HG03439 (cell line): ENCODE data around the gene SYNC.

Experiments used
- ATAC-seq: cut with Tn5 transposase; IDR thresholded peaks from one replicate; pipeline ENCODE4 v1.9.1; 2021; ENCODE audit warnings: mild to moderate bottlenecking, moderate library complexity; ENCODE audit not compliant: unreplicated experiment

The SYNC gene

DNA sequence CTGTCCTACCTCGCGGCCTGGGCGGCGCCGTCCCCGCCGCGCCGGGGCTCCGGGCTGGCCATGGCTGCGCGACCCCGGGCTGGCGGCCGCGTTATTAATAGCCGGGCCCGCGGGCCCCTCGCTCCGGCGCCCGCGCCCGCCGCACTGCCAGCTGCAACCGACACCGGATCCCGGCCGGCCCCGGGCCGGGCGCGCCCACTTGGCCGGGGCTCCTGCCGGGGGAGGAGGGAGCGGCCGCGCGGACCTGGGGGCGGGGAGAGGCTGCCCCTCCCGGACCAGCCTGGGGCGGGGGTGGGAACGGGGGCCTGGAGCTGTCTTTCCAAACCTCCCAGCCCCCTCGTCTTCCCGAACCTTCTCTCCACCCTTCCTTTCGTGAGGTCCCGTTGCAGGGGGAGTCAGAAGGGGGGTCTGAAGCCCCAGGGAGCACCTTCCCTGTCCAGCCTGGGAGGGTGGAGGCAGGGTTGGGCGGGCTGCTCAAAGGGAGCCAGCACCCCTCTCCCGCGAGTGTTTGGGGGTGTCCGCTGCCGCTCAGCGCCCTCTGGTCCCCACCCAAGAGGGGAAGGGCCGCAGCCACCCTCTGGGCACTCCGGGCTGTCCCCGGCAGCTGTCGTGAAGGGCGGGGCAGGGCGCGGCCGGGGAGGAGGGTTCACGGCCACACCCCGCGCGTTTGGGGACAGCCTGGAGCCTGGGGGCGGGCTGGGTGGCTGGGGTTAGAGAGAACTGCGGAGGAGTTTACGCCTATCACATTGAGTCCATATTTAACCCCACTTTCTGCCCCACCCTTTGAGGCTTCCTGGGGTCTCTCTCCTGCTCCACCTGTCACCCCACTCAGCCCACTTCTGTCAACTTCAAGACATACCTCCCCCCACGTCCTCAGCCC is at the start of gene SYNC:
SYNC (minus strand) TSS at position 172 of the 880 bp plus-strand sequence; CDS start at position 62, 110 bp downstream.
- ATAC-seq: no peak

GRCh38 chr1:32749771-32750170 is 47.2 kb upstream of the SYNC start:
- ATAC-seq: no peak

DNA sequence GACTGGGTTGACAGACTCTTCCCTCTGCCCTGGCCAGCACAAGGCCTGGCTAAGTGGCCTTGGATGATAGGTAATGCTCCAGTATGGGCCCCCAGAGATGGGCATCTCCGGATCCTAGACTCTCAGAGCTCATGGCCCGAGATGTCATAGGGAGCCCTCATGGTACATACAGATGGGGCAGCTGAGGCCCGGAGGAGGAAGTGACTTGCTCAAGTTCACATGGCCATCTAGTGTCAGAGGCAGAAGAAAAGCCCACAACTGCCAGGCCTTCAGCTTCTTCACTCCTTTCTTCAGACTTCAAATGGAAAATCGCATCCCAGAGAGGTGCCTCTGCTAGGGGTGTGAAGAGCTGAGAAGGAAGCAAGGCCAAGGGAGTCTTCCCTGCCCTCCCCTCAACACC is 46.8 kb upstream of the SYNC start:
- ATAC-seq: no peak

DNA sequence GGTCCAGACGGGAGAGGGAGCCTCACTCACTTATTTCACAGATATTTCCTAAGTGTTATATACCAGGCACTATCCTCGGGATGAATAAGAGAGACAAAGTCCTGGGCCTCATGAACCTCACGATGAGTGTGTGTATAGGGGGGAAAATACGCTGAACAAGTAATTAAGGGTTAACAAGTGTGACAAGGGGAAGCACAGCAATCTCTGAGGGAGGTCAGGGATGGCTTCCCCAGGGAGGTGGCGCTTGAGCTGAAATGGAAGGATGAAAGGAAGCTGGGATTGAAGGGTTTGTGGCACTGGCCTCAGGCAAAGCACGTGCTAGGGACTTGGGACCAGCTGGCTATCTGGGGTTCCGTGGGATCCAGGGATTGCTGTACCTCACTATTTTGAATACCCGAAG is 46.4 kb upstream of the SYNC start:
- no peak for ATAC-seq

DNA sequence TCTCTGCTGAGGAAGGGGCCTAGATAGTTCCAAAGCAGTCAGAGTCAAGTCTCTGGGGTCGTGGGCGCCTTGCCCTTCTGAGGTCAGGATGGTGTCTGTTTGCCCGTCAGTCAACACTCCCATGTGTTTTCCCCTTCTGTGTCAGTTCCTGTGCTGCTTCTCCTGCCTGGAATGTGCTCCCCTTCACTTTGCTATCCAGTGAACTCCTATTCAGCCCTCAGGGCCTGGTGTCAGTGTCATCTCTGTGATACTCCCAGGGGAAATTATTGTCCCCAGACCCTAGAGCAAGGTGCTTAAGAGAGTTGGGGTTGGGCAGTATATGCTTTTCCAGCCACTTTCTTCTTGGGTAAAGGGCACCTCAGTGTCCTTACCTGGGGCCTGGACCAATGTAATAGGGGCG is 45.8 kb upstream of the SYNC start:
- no peak for ATAC-seq

DNA sequence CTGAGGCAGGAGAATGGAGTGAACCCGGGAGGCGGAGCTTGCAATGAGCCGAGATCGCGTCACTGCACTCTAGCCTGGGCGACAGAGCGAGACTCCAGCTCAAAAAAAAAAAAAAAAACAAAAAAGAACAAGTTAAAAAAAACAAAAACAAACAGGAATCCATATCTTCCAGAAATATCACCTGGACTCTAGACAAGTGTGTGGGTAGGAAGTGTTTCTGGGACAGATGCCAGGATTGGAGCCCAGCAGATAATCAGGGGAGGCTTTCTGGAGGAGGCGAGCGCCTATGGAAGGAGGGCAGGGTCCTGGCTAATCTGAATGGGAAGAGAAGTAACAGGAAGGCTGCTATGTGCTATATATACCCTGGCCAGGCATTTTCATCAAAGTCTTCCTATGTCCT is 43.6 kb upstream of the SYNC start:
- no peak for ATAC-seq

- ATAC-seq: no peak
Measured at GRCh38 chr1:32744071-32744425, 41.5 kb upstream of the SYNC start.

GRCh38 chr1:32743380-32744070 is 41.0 kb upstream of the SYNC start:
- no peak for ATAC-seq

GRCh38 chr1:32742956-32743355 is 40.4 kb upstream of the SYNC start:
- no peak for ATAC-seq

- no peak for ATAC-seq
Measured at GRCh38 chr1:32742199-32742947, 39.8 kb upstream of the SYNC start.

DNA sequence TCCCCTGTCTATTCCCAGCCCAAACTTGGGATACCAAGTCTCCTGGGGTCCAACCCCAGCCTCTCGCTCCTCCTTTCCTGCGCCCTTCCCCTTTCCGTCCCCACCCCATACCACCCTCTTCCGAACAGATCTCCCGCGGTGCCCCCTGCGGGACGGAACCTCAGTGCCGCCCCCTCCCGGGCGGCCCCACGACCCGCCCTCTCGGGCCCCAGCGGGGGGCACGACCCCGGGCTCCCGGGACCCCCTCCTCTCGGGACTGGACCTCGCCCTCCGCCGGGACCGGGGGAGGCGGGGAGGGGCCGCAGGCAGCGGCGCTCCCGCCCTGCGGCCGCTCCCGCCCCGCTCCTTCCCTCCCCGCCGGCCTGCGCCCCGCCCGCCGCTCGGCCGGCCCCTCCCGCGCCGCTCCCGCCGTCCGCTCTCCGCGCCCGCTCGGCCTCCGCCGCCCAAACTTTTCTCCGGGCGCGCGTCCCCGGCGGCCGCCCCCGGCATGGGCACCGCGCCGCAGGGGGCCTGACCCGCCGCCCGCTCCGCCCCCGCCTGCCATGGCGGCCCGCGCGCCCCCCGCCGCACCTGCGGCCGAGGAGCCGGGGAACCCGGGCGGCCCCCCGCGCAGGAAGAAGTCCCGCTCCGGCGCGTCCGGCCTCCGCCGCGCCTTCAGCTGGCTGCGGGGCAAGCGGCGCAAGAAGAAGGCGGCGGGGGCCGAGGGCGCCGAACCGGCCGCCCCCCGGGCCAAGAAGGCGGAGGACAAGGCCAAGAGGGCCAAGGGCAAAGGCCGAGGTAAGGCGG is 39.0 kb upstream of the SYNC start:
- no peak for ATAC-seq

- no peak for ATAC-seq
Measured at GRCh38 chr1:32741059-32741412, 38.5 kb upstream of the SYNC start.

DNA sequence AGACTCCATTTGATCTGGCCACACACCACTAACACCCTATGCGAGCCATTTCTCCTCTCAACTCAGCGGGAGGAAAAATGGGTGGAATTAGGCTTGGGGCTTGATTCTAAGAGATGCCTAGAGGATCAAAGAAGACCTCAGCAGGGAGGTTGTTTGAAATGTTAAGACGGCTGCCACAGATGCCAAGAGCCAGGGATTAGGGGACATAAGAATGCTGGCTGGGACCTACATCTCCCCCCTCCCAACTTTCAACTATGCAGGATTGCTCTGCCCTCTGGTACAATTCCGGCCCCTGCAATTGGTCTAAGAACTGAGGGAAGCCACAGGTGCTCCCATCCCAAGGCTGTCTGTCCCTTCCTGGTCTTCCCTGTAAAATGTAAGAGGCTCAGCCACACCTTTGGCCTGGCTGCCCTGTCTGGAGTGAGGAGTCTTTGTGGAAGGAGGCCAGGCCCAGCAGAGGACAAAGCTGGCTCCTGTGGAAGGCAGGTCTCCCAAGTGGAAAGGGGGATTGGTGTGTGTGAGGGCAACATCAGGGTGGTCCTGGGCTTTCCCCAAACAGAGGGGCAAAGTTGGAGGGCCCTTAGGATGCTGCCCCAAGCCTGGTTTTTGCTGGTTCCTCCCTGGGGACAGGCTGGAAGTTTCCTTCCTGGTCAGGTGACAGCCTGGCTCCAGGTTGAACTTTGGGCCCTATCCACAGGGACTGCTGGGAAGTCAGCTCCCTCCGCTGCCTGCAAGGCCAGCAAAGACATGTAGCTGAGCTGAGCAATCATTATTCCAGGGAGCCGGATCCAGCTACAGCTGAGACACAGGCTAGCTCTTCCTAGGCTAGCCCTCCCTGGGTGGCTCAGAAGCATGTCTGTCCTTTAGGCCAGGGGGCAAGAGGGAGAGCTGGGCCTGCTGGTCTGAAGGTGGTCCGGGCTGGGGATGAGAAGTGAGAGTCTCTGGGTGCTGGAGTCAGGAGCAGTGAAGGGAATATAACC is 34.5 kb upstream of the SYNC start:
- ATAC-seq: no peak

- no peak for ATAC-seq
Measured at GRCh38 chr1:32733582-32734321, 31.2 kb upstream of the SYNC start.

GRCh38 chr1:32729254-32730046 is 26.9 kb upstream of the SYNC start:
- ATAC-seq: no peak

DNA sequence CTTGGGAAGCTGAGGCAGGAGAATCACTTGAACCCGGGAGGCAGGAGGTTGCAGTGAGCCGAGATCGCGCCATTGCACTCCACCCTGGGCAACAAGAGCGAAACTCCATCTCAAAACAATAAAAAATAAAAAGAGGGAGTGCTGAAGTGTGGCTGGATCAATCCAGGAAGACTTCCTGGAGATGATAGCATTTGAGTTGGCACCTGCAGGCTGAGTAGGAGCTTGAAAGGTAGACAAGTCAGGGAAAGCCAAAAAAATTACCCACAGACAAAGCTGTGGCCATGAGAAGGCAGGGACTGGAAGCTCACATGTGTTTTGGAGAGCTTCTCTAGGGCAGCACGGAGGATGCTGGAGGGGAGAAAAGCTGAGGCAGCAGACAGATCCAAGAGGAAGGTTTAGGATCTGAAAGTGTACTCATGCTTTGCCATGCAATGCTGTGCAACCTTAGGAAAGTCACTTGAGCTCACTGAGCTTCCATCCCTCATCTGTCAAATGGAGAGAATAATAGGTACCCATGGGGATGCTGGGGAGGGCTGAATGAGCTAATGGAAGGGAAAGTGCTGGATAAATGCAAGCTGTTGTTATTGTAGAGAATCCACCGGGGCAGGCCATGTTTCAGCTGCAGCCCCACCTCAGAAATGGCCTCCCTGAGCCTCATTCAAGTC is 26.0 kb upstream of the SYNC start:
- no peak for ATAC-seq

GRCh38 chr1:32727876-32728275 is 25.3 kb upstream of the SYNC start:
- ATAC-seq: no peak

DNA sequence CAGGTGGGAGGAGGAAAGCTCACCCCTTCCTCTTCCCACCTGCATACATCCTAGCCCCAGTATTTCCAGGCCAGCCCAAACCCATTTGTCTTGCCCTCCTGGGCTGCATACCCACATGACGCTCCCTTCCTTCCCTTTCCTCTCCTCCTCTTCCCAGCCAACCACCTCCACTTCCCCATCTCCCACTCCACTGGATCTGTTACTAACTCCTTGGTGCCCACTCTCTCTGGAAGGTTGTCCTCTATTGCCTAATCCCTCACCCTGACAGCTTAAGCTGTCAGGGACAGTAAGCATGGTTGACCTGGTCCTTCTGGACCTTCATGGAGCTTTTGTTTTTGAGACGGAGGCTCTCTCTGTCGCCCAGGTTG is 23.0 kb upstream of the SYNC start:
- ATAC-seq: no peak
